ENCODE data around the gene PTPN7.
"Not testable (repeated sequence)": the region's sequence is repeated elsewhere in the genome, so short reads cannot be mapped to it uniquely, and the experiment has no call there.

The PTPN7 gene

GRCh38 chr1:202189918-202190715 is 29.7 kb upstream of the PTPN7 start:
- DNase-seq (ENCODE audit: low read depth in 2 of 2): no peak

- DNase-seq (ENCODE audit: low read depth in 2 of 2): peak; percentile 71 to 73
Observed at GRCh38 chr1:202189001-202189790, 28.8 kb upstream of the PTPN7 start.

- DNase-seq (ENCODE audit: low read depth in 2 of 2): no peak
Observed at GRCh38 chr1:202187697-202188407, 27.4 kb upstream of the PTPN7 start.

- DNase-seq (ENCODE audit: low read depth in 2 of 2): no peak
Observed at GRCh38 chr1:202187041-202187671, 26.8 kb upstream of the PTPN7 start.

- DNase-seq (ENCODE audit: low read depth in 2 of 2): no peak
Observed at GRCh38 chr1:202186327-202186726, 25.9 kb upstream of the PTPN7 start.

GRCh38 chr1:202184750-202185460 is 24.5 kb upstream of the PTPN7 start:
- DNase-seq (ENCODE audit: low read depth in 2 of 2): peak; percentile 55 to 77

GRCh38 chr1:202182040-202182877 is 21.9 kb upstream of the PTPN7 start:
- no peak for DNase-seq (ENCODE audit: low read depth in 2 of 2)

- no peak for DNase-seq (ENCODE audit: low read depth in 2 of 2)
Observed at GRCh38 chr1:202181586-202181985, 21.2 kb upstream of the PTPN7 start.

- not testable (repeated sequence) for DNase-seq (ENCODE audit: low read depth in 2 of 2)
Observed at GRCh38 chr1:202180751-202181139, 20.3 kb upstream of the PTPN7 start.

- no peak for DNase-seq (ENCODE audit: low read depth in 2 of 2)
Observed at GRCh38 chr1:202179828-202180750, 19.7 kb upstream of the PTPN7 start.

GRCh38 chr1:202176949-202177927 is 16.8 kb upstream of the PTPN7 start:
- no peak for DNase-seq (ENCODE audit: low read depth in 2 of 2)

GRCh38 chr1:202173993-202174392 is 13.6 kb upstream of the PTPN7 start:
- DNase-seq (ENCODE audit: low read depth in 2 of 2): no peak

- DNase-seq (ENCODE audit: low read depth in 2 of 2): no peak
Observed at GRCh38 chr1:202172015-202172355, 11.6 kb upstream of the PTPN7 start.

GRCh38 chr1:202171292-202172014 is 11.1 kb upstream of the PTPN7 start:
- no peak for DNase-seq (ENCODE audit: low read depth in 2 of 2)

GRCh38 chr1:202170726-202171125 is 10.3 kb upstream of the PTPN7 start:
- no peak for DNase-seq (ENCODE audit: low read depth in 2 of 2)

GRCh38 chr1:202168861-202169260 is 8.5 kb upstream of the PTPN7 start:
- DNase-seq (ENCODE audit: low read depth in 2 of 2): no peak

GRCh38 chr1:202167708-202168415 is 7.5 kb upstream of the PTPN7 start:
- DNase-seq (ENCODE audit: low read depth in 2 of 2): no peak

Measured in activated CD4-positive, alpha-beta T cell treated with anti-CD3 and anti-CD28 coated beads for 24 hours (primary cell).